Measurements from ENCODE around the gene PXMP4. TPM values are rescaled to one million over a fixed set of nuclear protein-coding genes. Genes with fewer than 3 reads are reported as not detected.

Gene PXMP4
- total and polyA plus RNA-seq, 2 of the 4 experiments (the other 2 are of a cell fraction) = 3.6 to 7.1 TPM

GRCh38 chr20:33761698-33762250 lies 41.7 kb upstream of the PXMP4 start:
- Histone ChIP-seq H3K56ac (ENCODE audit: extremely low read depth, insufficient read depth, low read length) (no peak overlapping the region), H2BK15ac (ENCODE audit: low read depth, low read length) (no peak overlapping the region), H4K5ac (ENCODE audit: low read depth, low read length) (no peak overlapping the region), H4K20me1 (ENCODE audit: insufficient read depth, low read length) (no peaks in the 10 kb centered on the region), H3K14ac (replicated peaks; ENCODE audit: low read depth, low read length) (no peak overlapping the region), H3K4ac (ENCODE audit: low read depth, low read length) (no peak overlapping the region), H2BK5ac (ENCODE audit: low read depth, low read length, poor library complexity, severe bottlenecking) (no peak overlapping the region), H3K4me1 (ENCODE audit: control insufficient read depth, insufficient read depth, low read length) (no peaks in the 10 kb centered on the region), H2AK9ac (replicated peaks; ENCODE audit: low read depth, low read length, poor library complexity) (no peak overlapping the region), H3K23ac (ENCODE audit: low read depth, low read length) (no peak overlapping the region), H3K9me3 (ENCODE audit: control insufficient read depth, insufficient read depth, low read length) (0 out of 2 replicates have a peak, but pooled peaks cover 2% of the 10 kb centered on the region), H3K36me3 (ENCODE audit: control insufficient read depth, insufficient read depth, low read length) (peaks cover 16% of the 10 kb centered on the region; the same call in 1 of the 2 replicates), H3K9ac (ENCODE audit: low read depth, low read length) (no peak overlapping the region), H2AK5ac (ENCODE audit: low read depth, low read length) (no peak overlapping the region), H3K9me1 (ENCODE audit: insufficient read depth, low read length) (peaks cover 6% of the 10 kb centered on the region; the same call in 1 of the 2 replicates), H2BK20ac (ENCODE audit: low read depth, low read length) (no peak overlapping the region), H3K4me3 (ENCODE audit: insufficient read depth, low read depth, low read length) (no peak overlapping the region), H3K27me3 (ENCODE audit: control insufficient read depth, insufficient read depth, low read length) (no peaks in the 10 kb centered on the region), H3K4me2 (ENCODE audit: low read depth, low read length) (no peak overlapping the region), H2AFZ (replicated peaks; ENCODE audit: low read length, poor library complexity) (no peak overlapping the region), H3K79me1 (ENCODE audit: low read depth in 1 of 2, low read length in 2 of 2) (no peaks in the 10 kb centered on the region), H3K27ac (ENCODE audit: insufficient read depth, low read length) (no peak overlapping the region), H4K91ac (ENCODE audit: insufficient read depth, low read depth, low read length) (no peak overlapping the region), H3K18ac (ENCODE audit: low read depth, low read length) (no peak overlapping the region), H2BK120ac (ENCODE audit: low read depth, low read length) (no peak overlapping the region), H4K8ac (ENCODE audit: low read depth in 2 of 2, low read length in 2 of 2) (no peak overlapping the region)
- in situ Hi-C loops (cut with MboI; ENCODE audit: low sequenced_read_pairs) (no loop called here), intact Hi-C loops (cut with micrococcal nuclease) (no loop called here), dilution Hi-C loops (cut with HindIII; ENCODE audit: low sequenced_read_pairs, unreplicated experiment) (no loop called here)
- no peak for ATAC-seq (ENCODE audit: low read depth)
- CTCF ChIA-PET = no interaction called here
- WGBS, 2 experiments (ENCODE audit: extremely low coverage in 2 of 2, insufficient read length in 1 of 2) = 78% methylated on average over 4 of the region's 13 CpGs; no CpG with 5 or more reads in 1 of the 2 experiments
- DNase-seq = no peak
- TF ChIP-seq BHLHE40 (IDR thresholded peaks at IDR 0.05; ENCODE audit: low read depth, low read length) (no peak), MAZ (IDR thresholded peaks at IDR 0.05; ENCODE audit: borderline replicate concordance, low read depth, low read length) (no peak), CTCF (conservative IDR thresholded peaks at IDR 0.05; ENCODE audit: low read depth, low read length) (no peak), CEBPB (IDR thresholded peaks at IDR 0.05; ENCODE audit: low read depth, low read length) (no peak), RCOR1 (IDR thresholded peaks at IDR 0.05; ENCODE audit: insufficient replicate concordance, low read length) (no peak), FOS (IDR thresholded peaks at IDR 0.05; ENCODE audit: low read depth, low read length) (no peak), CHD1 (IDR thresholded peaks at IDR 0.05; ENCODE audit: low read depth, low read length) (no peak)
- POLR2A ChIA-PET (ENCODE audit: unreplicated experiment) = no interaction called here
- BruUV-seq (replicated peaks) = no TSS peak
